DOHH2 (cell line): Measurements from ENCODE around the gene STEAP3.

Experiments used
- EZH2phosphoT487 ChIP-seq: fragments of 200-600 bp; sonication (generic); IDR thresholded peaks from 2 replicates; pipeline ENCODE4 v1.6.1; 2017; ENCODE audit warnings: borderline replicate concordance, mild to moderate bottlenecking, antibody characterized with exemption, low read length, moderate library complexity, mixed read lengths
- TF ChIP-seq, protein P1 (sequence below): fragments of 200-600 bp; sonication (generic); IDR thresholded peaks from one replicate; pipeline ENCODE4 v1.5.1; 2014; ENCODE audit warnings: antibody characterized with exemption, mild to moderate bottlenecking, low read depth, low read length; ENCODE audit not compliant: poor library complexity, severe bottlenecking

DNA sequence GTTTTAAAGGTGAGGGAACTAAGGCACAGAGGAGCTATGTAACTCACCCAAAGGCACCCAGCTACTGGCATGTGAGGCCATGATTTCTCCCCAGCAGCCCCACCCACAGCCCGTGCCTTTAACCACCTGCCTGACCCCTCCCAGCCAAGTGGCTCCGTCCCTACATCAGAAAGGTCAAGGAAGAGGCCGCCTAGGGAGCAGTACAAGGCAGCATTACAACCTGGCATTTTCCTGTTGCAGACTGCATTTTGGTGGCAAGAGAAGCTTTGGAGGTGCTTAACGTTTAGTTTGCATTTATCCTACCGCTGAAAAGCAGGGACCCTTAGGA lies 17.5 kb downstream of the STEAP3 start:
- TF ChIP-seq, protein P1, sequence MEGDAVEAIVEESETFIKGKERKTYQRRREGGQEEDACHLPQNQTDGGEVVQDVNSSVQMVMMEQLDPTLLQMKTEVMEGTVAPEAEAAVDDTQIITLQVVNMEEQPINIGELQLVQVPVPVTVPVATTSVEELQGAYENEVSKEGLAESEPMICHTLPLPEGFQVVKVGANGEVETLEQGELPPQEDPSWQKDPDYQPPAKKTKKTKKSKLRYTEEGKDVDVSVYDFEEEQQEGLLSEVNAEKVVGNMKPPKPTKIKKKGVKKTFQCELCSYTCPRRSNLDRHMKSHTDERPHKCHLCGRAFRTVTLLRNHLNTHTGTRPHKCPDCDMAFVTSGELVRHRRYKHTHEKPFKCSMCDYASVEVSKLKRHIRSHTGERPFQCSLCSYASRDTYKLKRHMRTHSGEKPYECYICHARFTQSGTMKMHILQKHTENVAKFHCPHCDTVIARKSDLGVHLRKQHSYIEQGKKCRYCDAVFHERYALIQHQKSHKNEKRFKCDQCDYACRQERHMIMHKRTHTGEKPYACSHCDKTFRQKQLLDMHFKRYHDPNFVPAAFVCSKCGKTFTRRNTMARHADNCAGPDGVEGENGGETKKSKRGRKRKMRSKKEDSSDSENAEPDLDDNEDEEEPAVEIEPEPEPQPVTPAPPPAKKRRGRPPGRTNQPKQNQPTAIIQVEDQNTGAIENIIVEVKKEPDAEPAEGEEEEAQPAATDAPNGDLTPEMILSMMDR = no peak
- no peak for TF ChIP-seq EZH2phosphoT487
